ELF-1 (cell line): ENCODE data around the gene LPIN3.

Experiments used
- DNase-seq: peaks from one replicate; pipeline ENCODE4 v3.0.0-alpha.2; 2016; ENCODE audit warnings: low read depth, low spot score

The LPIN3 gene

DNA sequence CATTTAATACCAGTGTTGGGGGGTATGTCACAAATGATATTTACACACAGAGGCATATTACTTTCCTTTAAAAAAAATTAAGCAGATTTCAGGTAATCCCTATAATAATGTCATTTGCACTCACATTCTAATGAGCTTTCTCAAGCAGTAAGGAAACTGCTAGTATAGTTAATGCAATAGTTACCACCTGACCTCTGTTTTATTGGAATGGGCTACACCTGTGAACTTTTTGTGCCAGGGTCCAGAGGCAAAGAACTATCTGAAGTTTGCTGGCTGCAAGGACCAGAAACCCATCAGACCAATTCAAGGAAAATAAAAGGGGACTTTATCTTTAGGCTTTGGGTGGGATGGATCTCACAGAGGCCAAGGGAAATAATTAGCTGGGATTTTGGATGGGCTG is 20.2 kb upstream of the LPIN3 start:
- no peak for DNase-seq

- DNase-seq: no peak
Measured at GRCh38 chr20:41320976-41321375, 19.6 kb upstream of the LPIN3 start.

GRCh38 chr20:41327178-41327577 is 13.4 kb upstream of the LPIN3 start:
- DNase-seq: no peak

GRCh38 chr20:41329435-41330342 is 10.9 kb upstream of the LPIN3 start:
- peak; percentile 75 for DNase-seq

DNA sequence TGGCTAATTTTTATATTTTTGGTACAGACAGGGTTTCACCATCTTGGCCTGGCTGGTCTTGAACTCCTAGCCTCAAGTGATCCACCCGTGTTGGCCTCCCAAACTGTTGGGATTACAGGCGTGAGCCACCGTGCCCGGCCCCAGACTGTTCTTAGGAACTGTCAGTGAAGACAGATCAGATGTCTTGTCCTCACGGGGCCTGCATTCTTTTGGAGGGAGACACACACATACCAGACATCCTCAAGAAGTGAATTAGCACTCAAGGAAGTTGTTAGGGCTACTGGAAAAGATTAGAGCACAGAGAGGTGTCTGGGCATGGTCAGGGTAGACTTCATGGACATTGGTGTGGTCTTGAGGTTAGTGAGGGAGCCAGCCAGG is 10.3 kb upstream of the LPIN3 start:
- DNase-seq: peak; percentile 51

- no peak for DNase-seq
Measured at GRCh38 chr20:41330941-41331340, 9.7 kb upstream of the LPIN3 start.

- DNase-seq: no peak
Measured at GRCh38 chr20:41331731-41332130, 8.9 kb upstream of the LPIN3 start.

DNA sequence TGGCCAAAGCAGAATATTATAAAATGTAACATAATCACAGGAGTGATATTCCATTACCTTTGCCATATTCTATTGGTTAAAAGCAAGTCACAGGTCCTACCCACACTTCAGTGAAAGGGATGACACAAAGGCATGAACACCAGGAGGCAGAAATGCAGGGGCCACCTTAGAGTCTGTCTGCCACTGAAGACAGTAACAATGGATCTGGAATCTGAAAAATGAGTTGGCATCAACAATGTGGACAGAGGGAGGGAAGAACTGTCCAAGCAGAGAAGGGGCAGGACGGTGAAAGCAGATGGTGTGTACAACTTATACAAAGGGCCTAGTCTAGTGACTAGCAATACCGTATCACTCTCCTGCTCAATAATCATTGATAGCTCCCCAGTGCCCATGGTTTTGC is 6.6 kb upstream of the LPIN3 start:
- DNase-seq: no peak

- no peak for DNase-seq
Measured at GRCh38 chr20:41334443-41335421, 5.9 kb upstream of the LPIN3 start.

GRCh38 chr20:41335591-41335990 is 5.0 kb upstream of the LPIN3 start:
- no peak for DNase-seq

DNA sequence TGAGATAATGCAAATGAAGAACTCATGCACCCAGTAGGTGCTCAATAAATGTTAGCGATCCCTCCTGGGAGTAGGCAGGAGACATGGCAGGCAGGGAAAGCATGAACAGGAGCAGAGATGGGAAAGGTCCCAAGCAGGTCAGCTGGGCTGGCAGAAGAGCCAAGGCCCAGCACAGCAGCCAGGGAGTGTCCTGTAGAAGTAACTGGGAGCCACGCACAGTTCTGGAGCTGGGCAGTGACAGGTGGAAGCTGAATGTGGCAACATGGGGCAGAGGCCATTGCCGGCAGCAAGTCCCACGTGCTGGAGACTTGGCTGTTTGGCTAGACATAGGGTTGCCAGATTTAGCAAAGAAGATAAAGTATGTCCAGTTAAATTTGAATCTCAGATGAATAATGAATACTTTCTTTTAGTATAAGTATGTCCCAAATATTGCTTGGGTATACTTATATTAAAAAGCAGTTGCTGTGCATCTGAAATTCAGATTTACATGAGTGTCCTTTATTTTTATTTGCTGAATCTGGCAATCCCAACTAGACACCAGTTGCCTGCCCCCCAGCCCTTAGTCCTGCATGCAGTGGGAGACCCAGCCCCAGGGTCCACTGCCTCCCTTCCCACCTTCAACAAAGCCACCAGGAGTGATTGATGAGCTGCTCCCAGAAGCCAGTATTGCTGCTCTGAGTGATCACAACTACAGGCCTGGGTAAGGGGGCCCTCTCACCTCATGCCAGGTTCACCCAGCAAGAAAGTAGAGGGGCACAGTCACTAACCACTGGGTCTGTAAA is 3.7 kb upstream of the LPIN3 start:
- DNase-seq: no peak

DNA sequence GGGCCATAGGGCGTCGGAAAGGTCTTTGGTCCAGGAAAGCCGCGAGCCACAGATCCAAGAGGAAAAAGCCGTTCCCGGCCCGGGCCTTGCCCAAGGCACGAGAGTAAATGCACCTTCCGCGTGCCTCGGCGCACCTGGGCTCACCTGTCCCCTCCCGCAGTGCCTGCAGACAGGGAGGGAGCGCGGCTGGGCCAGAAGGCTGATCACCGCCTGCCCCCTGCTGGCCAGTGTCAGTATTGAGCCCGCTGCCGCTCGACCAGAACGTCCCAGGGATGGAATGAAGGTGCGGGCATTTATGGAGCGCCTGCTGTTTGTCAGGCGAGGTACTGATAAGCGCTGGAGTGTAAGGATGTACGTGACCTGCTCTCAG is 679 bp upstream of the LPIN3 start:
- peak; percentile 97 for DNase-seq

- DNase-seq: no peak
Measured at GRCh38 chr20:41342474-41343464, 2.1 kb downstream of the LPIN3 start.

DNA sequence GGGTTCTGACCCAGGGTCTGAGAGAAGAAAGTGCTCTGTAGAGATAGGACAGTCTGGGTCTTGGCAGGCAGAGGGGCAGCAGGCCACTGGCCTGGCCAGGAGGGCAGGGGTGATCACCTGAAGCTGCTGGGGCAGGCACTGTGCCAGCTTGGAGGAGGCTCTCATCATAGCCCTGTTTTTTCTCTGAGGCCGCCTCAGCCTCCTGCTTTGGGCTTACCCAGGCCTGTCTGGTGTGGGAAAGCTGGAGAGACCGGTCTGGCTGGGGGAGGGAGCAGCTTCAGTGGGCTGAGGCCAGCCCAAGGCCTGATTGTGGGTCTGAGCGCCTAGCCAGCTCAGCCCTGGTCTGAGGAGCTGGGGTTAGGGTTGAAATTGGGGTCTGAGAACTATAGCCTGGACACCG is 3.9 kb downstream of the LPIN3 start:
- peak; percentile 58 for DNase-seq

GRCh38 chr20:41344938-41345728 is 4.5 kb downstream of the LPIN3 start:
- no peak for DNase-seq

- no peak for DNase-seq
Measured at GRCh38 chr20:41345729-41346067, 5.1 kb downstream of the LPIN3 start.

DNA sequence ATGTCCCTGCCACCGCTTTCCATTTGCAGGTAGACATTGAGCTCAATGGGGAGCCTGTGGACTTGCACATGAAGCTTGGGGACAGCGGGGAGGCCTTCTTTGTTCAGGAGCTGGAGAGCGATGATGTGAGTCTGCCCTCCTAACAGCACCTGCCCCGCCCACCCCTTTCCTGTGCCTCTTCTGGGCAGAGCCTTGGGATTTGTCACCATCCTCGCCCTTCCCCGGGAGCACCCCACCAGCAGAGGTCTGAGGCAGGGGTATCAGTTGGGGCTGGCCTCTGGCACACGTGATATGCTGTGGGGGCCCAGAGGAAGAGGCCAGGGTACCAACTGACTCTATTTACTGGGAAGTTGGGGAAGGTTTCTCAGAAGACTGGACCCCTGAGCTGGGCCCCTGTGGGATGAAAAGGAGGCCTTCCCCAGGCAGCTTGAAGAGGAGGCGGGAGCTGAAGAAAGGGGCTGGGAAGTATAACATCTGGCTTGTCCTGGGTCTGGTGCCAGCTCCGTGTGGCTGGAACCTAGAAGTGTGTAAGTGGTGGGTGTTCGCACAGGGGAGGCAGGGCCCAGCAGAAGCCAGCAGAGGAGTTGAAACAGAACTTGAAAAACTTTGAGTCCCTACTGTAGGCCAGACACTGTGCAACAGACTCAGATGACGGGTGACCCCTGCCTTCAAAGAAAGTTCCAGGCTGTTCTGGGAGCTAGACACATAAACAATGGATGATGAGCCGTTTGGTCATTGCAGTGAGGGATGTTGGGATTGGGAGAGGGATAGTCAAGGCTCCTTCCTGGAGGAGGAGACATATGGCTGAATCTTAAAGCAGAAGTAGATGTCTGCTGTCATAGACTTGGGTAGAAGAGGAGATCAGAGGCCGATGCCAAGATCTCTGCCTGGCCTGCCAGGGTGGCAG is 7.2 kb downstream of the LPIN3 start:
- DNase-seq: no peak

GRCh38 chr20:41348430-41349172 is 8.0 kb downstream of the LPIN3 start:
- DNase-seq: no peak
